ENCODE results near the gene KCNQ1OT1. TPM values are rescaled to one million over a fixed set of nuclear protein-coding genes. Genes with fewer than 3 reads are reported as not detected.

Gene KCNQ1OT1
- total and polyA plus RNA-seq, 9 of the 15 experiments (the other 6 are each of a cell fraction or from before 2014, with no cell fraction given) = 0.04 to 2.3 (median 0.74) TPM

DNA sequence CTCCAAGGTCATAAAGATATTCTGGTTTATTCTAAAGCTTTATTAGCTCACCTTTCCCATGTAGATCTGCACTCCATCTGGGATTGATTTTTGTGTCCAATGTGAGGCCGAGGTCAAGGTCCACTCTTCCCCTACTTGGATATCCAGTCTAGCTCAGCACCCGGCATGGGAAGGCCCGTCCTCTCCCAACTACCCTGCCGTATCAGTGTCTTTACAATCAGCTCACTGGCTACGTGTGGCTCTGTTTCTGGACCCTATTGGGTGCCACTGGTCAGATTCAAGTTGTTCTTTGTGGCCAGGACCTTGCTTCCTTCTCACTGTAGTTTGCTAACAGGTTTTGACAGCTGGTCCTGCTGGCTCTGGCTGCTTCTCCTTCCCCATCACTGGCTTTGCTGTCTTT, 30.9 kb downstream of the KCNQ1OT1 start:
- no peaks in the 10 kb centered on the region for H3K27me3 ChIP-seq (ENCODE audit: control insufficient read depth in 2 of 2, insufficient read depth in 2 of 2, low read length in 2 of 2)
- TF ChIP-seq, protein P1, sequence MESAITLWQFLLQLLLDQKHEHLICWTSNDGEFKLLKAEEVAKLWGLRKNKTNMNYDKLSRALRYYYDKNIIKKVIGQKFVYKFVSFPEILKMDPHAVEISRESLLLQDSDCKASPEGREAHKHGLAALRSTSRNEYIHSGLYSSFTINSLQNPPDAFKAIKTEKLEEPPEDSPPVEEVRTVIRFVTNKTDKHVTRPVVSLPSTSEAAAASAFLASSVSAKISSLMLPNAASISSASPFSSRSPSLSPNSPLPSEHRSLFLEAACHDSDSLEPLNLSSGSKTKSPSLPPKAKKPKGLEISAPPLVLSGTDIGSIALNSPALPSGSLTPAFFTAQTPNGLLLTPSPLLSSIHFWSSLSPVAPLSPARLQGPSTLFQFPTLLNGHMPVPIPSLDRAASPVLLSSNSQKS (CRISPR knock-in tag; IDR thresholded peaks at IDR 0.05) = no peak
- TF ChIP-seq, protein P2, sequence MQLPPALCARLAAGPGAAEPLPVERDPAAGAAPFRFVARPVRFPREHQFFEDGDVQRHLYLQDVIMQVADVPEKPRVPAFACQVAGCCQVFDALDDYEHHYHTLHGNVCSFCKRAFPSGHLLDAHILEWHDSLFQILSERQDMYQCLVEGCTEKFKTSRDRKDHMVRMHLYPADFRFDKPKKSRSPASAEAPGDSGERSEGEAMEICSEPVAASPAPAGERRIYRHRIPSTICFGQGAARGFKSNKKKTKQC (CRISPR knock-in tag; IDR thresholded peaks at IDR 0.05) = no peak
- intact Hi-C loops (cut with micrococcal nuclease) (no loop called here), in situ Hi-C loops (cut with MboI) (no loop called here)
- no peak overlapping the region for H3K9ac ChIP-seq (ENCODE audit: insufficient read depth in 1 of 2, low read depth in 2 of 2, low read length in 2 of 2)
- peaks cover 33% of the 10 kb centered on the region; the same call in 2 of the 3 replicates for H3K36me3 ChIP-seq (ENCODE audit: control insufficient read depth, insufficient read depth, low read length)
- no peak overlapping the region for H3K4me2 ChIP-seq (ENCODE audit: insufficient read depth, low read length)
- POLR2A ChIA-PET = interaction anchor here (0.7 kb wide), 1 partner anchor 15 kb away, joined by 3 read pairs; no protein-coding TSS in a partner anchor
- peaks cover 4% of the 10 kb centered on the region for H3K9me1 ChIP-seq (ENCODE audit: control insufficient read depth, insufficient read depth, low read length)
- 61% methylated on average over 4 of the region's 5 CpGs for WGBS (ENCODE audit: insufficient coverage, low coverage, missing lambda C conversion rate)
- H3K4me3 ChIP-seq = no peak overlapping the region
- no peaks in the 10 kb centered on the region; the same call in 1 of the 2 replicates for H3K9me3 ChIP-seq (replicated peaks; ENCODE audit: control insufficient read depth, insufficient read depth, low read depth, low read length)
- H2AFZ ChIP-seq (ENCODE audit: low read depth, low read length) = no peak overlapping the region
- ATAC-seq = no peak
- H3K27ac ChIP-seq (ENCODE audit: extremely low read depth, low read depth, low read length) = no peak overlapping the region
- no peaks in the 10 kb centered on the region; the same call in 1 of the 2 replicates for H4K20me1 ChIP-seq (replicated peaks; ENCODE audit: control insufficient read depth, insufficient read depth, low read length)
- CTCF ChIA-PET (ENCODE audit: low intra/inter-chr PET ratio) = no interaction called here
- BruUV-seq (replicated peaks) = no TSS peak
- H3K4me1 ChIP-seq (replicated peaks in 1 of 2; ENCODE audit: control insufficient read depth in 2 of 2, insufficient read depth in 2 of 2, low read length in 2 of 2) = peaks cover 0 to 1% of the 10 kb centered on the region in 2 experiments; a peak in 1 of 5 replicates
- DNase-seq (ENCODE audit: extremely low read depth in 1 of 4, low spot score in 3 of 4) = no peak
- FAIRE-seq = no peak
- H3K79me2 ChIP-seq (ENCODE audit: control insufficient read depth, insufficient read depth, low read length) = peaks cover 8% of the 10 kb centered on the region; the same call in 2 of the 3 replicates

DNA sequence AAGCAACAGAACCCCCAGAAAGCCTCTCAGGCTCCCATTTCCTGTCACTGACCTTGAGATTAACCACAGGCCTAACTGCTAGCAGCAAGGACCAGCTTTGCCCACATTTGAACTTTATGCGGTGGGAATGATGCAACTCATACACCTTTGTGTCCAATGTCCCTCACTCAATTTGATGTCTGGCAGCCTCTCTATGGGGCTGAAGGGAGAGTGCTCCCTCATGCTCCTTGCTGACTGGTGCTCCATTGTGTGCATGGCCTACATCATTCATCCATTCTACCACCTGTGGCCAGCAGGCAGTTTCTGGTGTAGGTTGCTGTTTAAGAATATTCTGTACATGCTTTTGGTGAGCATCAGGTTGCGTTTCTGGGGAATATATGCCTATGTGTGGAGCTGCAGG, 31.9 kb downstream of the KCNQ1OT1 start:
- intact Hi-C loops (cut with micrococcal nuclease) = no loop called here
- in situ Hi-C loops (cut with MboI) = no loop called here
- no peak overlapping the region for H3K4me3 ChIP-seq
- BruUV-seq (replicated peaks) = no TSS peak
- H3K4me2 ChIP-seq (ENCODE audit: insufficient read depth, low read length) = no peak overlapping the region
- H3K4me1 ChIP-seq (replicated peaks in 1 of 2; ENCODE audit: control insufficient read depth in 2 of 2, insufficient read depth in 2 of 2, low read length in 2 of 2) = no peaks in the 10 kb centered on the region
- 58% methylated on average over 2 of the region's 2 CpGs for WGBS (ENCODE audit: insufficient coverage, low coverage, missing lambda C conversion rate)
- no peak for DNase-seq (ENCODE audit: extremely low read depth in 1 of 4, low spot score in 3 of 4)
- peaks cover 5% of the 10 kb centered on the region; the same call in 2 of the 3 replicates for H3K79me2 ChIP-seq (ENCODE audit: control insufficient read depth, insufficient read depth, low read length)
- peaks cover 4% of the 10 kb centered on the region for H3K9me1 ChIP-seq (ENCODE audit: control insufficient read depth, insufficient read depth, low read length)
- no peak for FAIRE-seq
- POLR2A ChIA-PET = no interaction called here
- H3K9ac ChIP-seq (ENCODE audit: insufficient read depth in 1 of 2, low read depth in 2 of 2, low read length in 2 of 2) = no peak overlapping the region
- peaks cover 5% of the 10 kb centered on the region; the same call in 1 of the 2 replicates for H3K9me3 ChIP-seq (replicated peaks; ENCODE audit: control insufficient read depth, insufficient read depth, low read depth, low read length)
- CTCF ChIA-PET (ENCODE audit: low intra/inter-chr PET ratio) = no interaction called here
- H3K27me3 ChIP-seq (ENCODE audit: control insufficient read depth in 2 of 2, insufficient read depth in 2 of 2, low read length in 2 of 2) = no peaks in the 10 kb centered on the region
- peaks cover 35% of the 10 kb centered on the region; the same call in 2 of the 3 replicates for H3K36me3 ChIP-seq (ENCODE audit: control insufficient read depth, insufficient read depth, low read length)
- no peak overlapping the region for H2AFZ ChIP-seq (ENCODE audit: low read depth, low read length)
- no peaks in the 10 kb centered on the region; the same call in 1 of the 2 replicates for H4K20me1 ChIP-seq (replicated peaks; ENCODE audit: control insufficient read depth, insufficient read depth, low read length)
- H3K27ac ChIP-seq (ENCODE audit: extremely low read depth, low read depth, low read length) = no peak overlapping the region
- ATAC-seq = no peak
- TF ChIP-seq L3MBTL2 (IDR thresholded peaks at IDR 0.05) = no peak
- TF ChIP-seq, protein P3, sequence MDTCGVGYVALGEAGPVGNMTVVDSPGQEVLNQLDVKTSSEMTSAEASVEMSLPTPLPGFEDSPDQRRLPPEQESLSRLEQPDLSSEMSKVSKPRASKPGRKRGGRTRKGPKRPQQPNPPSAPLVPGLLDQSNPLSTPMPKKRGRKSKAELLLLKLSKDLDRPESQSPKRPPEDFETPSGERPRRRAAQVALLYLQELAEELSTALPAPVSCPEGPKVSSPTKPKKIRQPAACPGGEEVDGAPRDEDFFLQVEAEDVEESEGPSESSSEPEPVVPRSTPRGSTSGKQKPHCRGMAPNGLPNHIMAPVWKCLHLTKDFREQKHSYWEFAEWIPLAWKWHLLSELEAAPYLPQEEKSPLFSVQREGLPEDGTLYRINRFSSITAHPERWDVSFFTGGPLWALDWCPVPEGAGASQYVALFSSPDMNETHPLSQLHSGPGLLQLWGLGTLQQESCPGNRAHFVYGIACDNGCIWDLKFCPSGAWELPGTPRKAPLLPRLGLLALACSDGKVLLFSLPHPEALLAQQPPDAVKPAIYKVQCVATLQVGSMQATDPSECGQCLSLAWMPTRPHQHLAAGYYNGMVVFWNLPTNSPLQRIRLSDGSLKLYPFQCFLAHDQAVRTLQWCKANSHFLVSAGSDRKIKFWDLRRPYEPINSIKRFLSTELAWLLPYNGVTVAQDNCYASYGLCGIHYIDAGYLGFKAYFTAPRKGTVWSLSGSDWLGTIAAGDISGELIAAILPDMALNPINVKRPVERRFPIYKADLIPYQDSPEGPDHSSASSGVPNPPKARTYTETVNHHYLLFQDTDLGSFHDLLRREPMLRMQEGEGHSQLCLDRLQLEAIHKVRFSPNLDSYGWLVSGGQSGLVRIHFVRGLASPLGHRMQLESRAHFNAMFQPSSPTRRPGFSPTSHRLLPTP (IDR thresholded peaks at IDR 0.05; ENCODE audit: borderline replicate concordance, extremely low read depth, insufficient read length) = no peak
- TF ChIP-seq TCF3 (CRISPR knock-in tag; IDR thresholded peaks at IDR 0.05) = no peak
- TF ChIP-seq, protein P4, sequence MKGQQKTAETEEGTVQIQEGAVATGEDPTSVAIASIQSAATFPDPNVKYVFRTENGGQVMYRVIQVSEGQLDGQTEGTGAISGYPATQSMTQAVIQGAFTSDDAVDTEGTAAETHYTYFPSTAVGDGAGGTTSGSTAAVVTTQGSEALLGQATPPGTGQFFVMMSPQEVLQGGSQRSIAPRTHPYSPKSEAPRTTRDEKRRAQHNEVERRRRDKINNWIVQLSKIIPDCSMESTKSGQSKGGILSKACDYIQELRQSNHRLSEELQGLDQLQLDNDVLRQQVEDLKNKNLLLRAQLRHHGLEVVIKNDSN (CRISPR knock-in tag; IDR thresholded peaks at IDR 0.05) = no peak
- TF ChIP-seq, protein P5, sequence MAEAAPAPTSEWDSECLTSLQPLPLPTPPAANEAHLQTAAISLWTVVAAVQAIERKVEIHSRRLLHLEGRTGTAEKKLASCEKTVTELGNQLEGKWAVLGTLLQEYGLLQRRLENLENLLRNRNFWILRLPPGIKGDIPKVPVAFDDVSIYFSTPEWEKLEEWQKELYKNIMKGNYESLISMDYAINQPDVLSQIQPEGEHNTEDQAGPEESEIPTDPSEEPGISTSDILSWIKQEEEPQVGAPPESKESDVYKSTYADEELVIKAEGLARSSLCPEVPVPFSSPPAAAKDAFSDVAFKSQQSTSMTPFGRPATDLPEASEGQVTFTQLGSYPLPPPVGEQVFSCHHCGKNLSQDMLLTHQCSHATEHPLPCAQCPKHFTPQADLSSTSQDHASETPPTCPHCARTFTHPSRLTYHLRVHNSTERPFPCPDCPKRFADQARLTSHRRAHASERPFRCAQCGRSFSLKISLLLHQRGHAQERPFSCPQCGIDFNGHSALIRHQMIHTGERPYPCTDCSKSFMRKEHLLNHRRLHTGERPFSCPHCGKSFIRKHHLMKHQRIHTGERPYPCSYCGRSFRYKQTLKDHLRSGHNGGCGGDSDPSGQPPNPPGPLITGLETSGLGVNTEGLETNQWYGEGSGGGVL (CRISPR knock-in tag; IDR thresholded peaks at IDR 0.05) = no peak
